GM23338 (cell line): ENCODE data around the gene KCNMA1. TPM values are rescaled to one million over a fixed set of nuclear protein-coding genes. Genes with fewer than 3 reads are reported as not detected.

ENCODE experiments used
- CTCF ChIP-seq, 2 experiments: fragments of 200-600 bp in 1 of 2; sonication (generic) in 1 of 2; conservative IDR thresholded peaks; 2 replicates each; pipeline versions ENCODE4 v1.5.1 to v1.6.1; 2016 to 2017; ENCODE audit warnings: antibody characterized with exemption in 2 of 2, low read depth in 2 of 2, mild to moderate bottlenecking in 2 of 2, moderate library complexity in 1 of 2
- EZH2 ChIP-seq: fragments of 200-600 bp; sonication (generic); IDR thresholded peaks from one replicate; pipeline ENCODE4 v1.8.0; 2017; ENCODE audit warnings: antibody characterized with exemption, mild to moderate bottlenecking, low read depth; ENCODE audit not compliant: unreplicated experiment
- EZH2phosphoT487 ChIP-seq: fragments of 200-600 bp; sonication (generic); IDR thresholded peaks from one replicate; pipeline ENCODE4 v1.8.1; 2018; ENCODE audit warnings: antibody characterized with exemption; ENCODE audit not compliant: unreplicated experiment
- JUNB ChIP-seq: IDR thresholded peaks from one replicate; pipeline ENCODE4 v1.6.1; 2016; ENCODE audit warnings: antibody characterized with exemption; ENCODE audit not compliant: unreplicated experiment
- NANOG ChIP-seq: IDR thresholded peaks from 2 replicates; pipeline ENCODE4 v1.6.1; 2016; ENCODE audit warnings: antibody characterized with exemption, borderline replicate concordance
- POLR2AphosphoS5 ChIP-seq: IDR thresholded peaks from 2 replicates; pipeline ENCODE4 v1.6.1; 2016; ENCODE audit warnings: antibody characterized with exemption, low read depth
- STAT1 ChIP-seq: IDR thresholded peaks from one replicate; pipeline ENCODE4 v1.6.1; 2016; ENCODE audit warnings: antibody characterized with exemption; ENCODE audit not compliant: unreplicated experiment
- ZNF462 ChIP-seq: fragments of 250-450 bp; sonication (Bioruptor Pico); IDR thresholded peaks from 2 replicates; pipeline ENCODE4 v1.5.0; 2020; ENCODE audit warnings: mild to moderate bottlenecking, moderate library complexity
- polyA plus RNA-seq: library from polyadenylated mRNA; unstranded; fragments of >200 nt; fragmentation: Nextera tagmentation; extraction: Ambion mirVana; gene quantifications from 2 replicates; pipeline ENCODE4 v1.2.1, GENCODE V29; 2016
- total RNA-seq: library from RNA; depleted of rRNA; stranded (reverse); fragments of >200 nt; shearing (Covaris generic); gene quantifications from 2 replicates; pipeline ENCODE4 v1.2.3, GENCODE V29; 2014

KCNMA1 gene
- total and polyA plus RNA-seq, 2 experiments from 2014 or later = 8.2 to 9.0 TPM

- TF ChIP-seq ZNF462 (CRISPR knock-in tag) (no peak), CTCF (conservative IDR thresholded peaks at IDR 0.05; ENCODE audit: low read depth in 2 of 2) (no peak), JUNB (no peak), NANOG (no peak), EZH2phosphoT487 (no peak), POLR2AphosphoS5 (no peak), EZH2 (no peak), STAT1 (no peak)
These were observed 520.7 kb downstream of the KCNMA1 start (continued) for GRCh38 chr10:77116904-77117303.
